ENCODE measurements around the gene AVPR1B.

The AVPR1B gene

DNA sequence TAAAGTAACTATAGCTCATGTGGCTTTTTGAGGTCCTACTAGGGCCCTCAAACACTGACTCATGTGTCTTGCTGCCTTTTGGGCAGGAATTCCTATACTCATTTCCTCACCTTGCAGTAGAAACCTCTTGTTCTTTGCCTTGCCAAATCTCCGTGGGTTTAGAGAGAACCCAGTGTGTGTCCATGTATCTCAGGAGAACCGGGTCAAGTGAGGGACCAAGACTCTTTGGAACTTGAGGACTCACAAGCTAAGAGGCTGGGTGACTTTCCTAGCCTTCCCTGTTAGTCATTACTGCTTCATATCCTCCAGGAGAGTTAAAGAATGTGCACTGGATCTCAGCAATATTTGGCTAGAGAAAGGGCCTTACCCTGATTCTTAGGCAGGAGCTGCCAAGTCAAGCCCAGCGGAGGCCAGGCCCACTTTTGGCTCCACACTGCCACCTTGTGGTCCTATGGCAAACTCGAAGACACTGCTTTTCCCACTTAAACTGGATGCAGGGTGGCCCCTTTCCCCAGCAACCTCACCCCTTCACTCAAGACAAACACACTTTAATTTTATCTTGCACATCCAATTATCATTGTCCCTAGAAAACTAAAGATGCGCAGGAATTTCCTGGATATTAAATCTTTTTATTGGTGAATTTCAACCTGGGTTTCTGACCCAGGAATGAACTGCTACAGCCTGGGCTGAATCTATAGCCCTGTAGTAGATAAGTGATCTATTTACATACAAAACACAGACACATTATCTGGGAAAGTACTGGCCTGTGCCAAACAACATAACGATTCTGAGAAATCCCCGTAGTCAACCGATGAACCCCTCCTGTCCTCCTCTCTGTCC lies 10.6 kb downstream of the AVPR1B start:
- no peak for TF ChIP-seq EZH2 (IDR thresholded peaks at IDR 0.05; ENCODE audit: borderline replicate concordance, low read depth, low read length, severe bottlenecking)
- TF ChIP-seq, protein P1, sequence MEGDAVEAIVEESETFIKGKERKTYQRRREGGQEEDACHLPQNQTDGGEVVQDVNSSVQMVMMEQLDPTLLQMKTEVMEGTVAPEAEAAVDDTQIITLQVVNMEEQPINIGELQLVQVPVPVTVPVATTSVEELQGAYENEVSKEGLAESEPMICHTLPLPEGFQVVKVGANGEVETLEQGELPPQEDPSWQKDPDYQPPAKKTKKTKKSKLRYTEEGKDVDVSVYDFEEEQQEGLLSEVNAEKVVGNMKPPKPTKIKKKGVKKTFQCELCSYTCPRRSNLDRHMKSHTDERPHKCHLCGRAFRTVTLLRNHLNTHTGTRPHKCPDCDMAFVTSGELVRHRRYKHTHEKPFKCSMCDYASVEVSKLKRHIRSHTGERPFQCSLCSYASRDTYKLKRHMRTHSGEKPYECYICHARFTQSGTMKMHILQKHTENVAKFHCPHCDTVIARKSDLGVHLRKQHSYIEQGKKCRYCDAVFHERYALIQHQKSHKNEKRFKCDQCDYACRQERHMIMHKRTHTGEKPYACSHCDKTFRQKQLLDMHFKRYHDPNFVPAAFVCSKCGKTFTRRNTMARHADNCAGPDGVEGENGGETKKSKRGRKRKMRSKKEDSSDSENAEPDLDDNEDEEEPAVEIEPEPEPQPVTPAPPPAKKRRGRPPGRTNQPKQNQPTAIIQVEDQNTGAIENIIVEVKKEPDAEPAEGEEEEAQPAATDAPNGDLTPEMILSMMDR (IDR thresholded peaks at IDR 0.05; ENCODE audit: borderline replicate concordance, extremely low read depth, low read length, poor library complexity, severe bottlenecking), result peak; percentile 92
- no peak overlapping the region for H2AFZ ChIP-seq (ENCODE audit: low read depth, low read length)
- peak; percentile 99 for ATAC-seq (ENCODE audit: insufficient read depth, low read depth)

DNA sequence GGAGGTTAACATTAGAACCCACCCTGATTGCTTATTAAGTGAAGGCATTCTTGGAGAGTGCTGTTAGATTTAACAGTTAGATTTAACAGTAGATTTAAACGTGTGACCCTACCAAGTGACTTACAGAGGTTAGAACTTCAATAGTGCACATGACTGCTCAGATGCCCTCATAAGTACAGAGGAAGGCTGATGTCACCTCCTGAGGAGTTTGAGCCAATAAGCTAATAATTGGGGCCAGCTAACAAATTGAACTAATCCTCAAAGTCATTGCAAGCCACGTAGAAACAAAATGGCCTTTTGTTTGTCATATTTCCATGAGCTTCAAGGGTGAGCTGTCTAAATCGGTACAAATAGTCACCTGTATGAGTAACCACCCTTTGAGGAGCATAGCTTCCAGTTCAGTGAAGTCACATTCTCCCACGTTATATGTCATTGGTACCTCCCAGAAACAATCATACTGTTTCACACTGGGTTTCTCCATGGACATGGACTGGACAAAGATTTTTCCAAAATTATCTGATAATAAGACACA lies 11.7 kb downstream of the AVPR1B start:
- no peak for DNase-seq
- H3K9me3 ChIP-seq (ENCODE audit: insufficient read depth, low read length, severe bottlenecking), result no peaks in the 10 kb centered on the region
- no peaks in the 10 kb centered on the region for H3K79me2 ChIP-seq (ENCODE audit: insufficient read depth, low read length)
- H3K4me1 ChIP-seq (ENCODE audit: insufficient read depth, low read length), result no peaks in the 10 kb centered on the region
- H3K4me2 ChIP-seq (ENCODE audit: insufficient read depth, low read length), result no peak overlapping the region
- H3K4me3 ChIP-seq (ENCODE audit: low read depth in 1 of 2, low read length in 2 of 2), result no peak overlapping the region
- H4K20me1 ChIP-seq (ENCODE audit: insufficient read depth, low read length), result no peaks in the 10 kb centered on the region
- peaks cover 27% of the 10 kb centered on the region for H3K27me3 ChIP-seq (ENCODE audit: insufficient read depth, low read length, poor library complexity)
- H2AFZ ChIP-seq (ENCODE audit: low read depth, low read length), result no peak overlapping the region
- no peaks in the 10 kb centered on the region for H3K36me3 ChIP-seq (ENCODE audit: insufficient read depth, low read length)
- no peak overlapping the region for H3K27ac ChIP-seq (ENCODE audit: low read length)
- H3K9ac ChIP-seq (ENCODE audit: low read depth, low read length), result no peak overlapping the region
- ATAC-seq (ENCODE audit: insufficient read depth, low read depth), result no peak
- TF ChIP-seq, protein P1 (IDR thresholded peaks at IDR 0.05; ENCODE audit: borderline replicate concordance, extremely low read depth, low read length, poor library complexity, severe bottlenecking), result no peak
- no peak for TF ChIP-seq EZH2 (IDR thresholded peaks at IDR 0.05; ENCODE audit: borderline replicate concordance, low read depth, low read length, severe bottlenecking)

More for the DNA sequence above, 10.6 kb downstream of the AVPR1B start:
- Histone ChIP-seq H3K27me3 (ENCODE audit: insufficient read depth, low read length, poor library complexity) (peaks cover 24% of the 10 kb centered on the region), H3K27ac (ENCODE audit: low read length) (no peak overlapping the region), H3K4me1 (ENCODE audit: insufficient read depth, low read length) (no peaks in the 10 kb centered on the region), H3K9me3 (ENCODE audit: insufficient read depth, low read length, severe bottlenecking) (no peaks in the 10 kb centered on the region), H4K20me1 (ENCODE audit: insufficient read depth, low read length) (no peaks in the 10 kb centered on the region), H3K79me2 (ENCODE audit: insufficient read depth, low read length) (no peaks in the 10 kb centered on the region), H3K4me2 (ENCODE audit: insufficient read depth, low read length) (no peak overlapping the region), H3K36me3 (ENCODE audit: insufficient read depth, low read length) (no peaks in the 10 kb centered on the region), H3K4me3 (ENCODE audit: low read depth in 1 of 2, low read length in 2 of 2) (no peak overlapping the region), H3K9ac (ENCODE audit: low read depth, low read length) (no peak overlapping the region)
- peak; percentile 77 for DNase-seq

DNA sequence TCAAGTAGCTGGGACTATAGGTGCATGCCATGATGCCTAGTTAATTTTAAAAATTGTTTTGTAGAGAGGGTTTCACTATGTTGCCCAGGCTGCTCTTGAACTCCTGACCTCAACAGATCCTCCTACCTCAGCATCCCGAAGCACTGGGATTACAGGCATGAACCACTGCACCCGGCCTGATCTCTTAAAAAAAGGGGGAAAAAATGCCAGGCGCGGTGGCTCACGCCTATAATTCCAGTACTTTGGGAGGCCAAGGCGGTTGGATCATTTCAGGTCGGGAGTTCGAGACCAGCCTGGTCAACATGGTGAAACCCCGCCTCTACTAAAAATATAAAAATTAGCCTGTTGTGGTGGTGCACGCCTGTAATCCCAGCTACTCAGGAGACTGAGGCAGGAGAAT lies 13.2 kb downstream of the AVPR1B start:
- ATAC-seq (ENCODE audit: insufficient read depth, low read depth), result no peak
- H3K4me2 ChIP-seq (ENCODE audit: insufficient read depth, low read length), result no peak overlapping the region
- H2AFZ ChIP-seq (ENCODE audit: low read depth, low read length), result no peak overlapping the region
- H4K20me1 ChIP-seq (ENCODE audit: insufficient read depth, low read length), result no peaks in the 10 kb centered on the region
- H3K4me1 ChIP-seq (ENCODE audit: insufficient read depth, low read length), result no peaks in the 10 kb centered on the region
- no peak overlapping the region for H3K9ac ChIP-seq (ENCODE audit: low read depth, low read length)
- H3K27ac ChIP-seq (ENCODE audit: low read length), result no peak overlapping the region
- H3K36me3 ChIP-seq (ENCODE audit: insufficient read depth, low read length), result no peaks in the 10 kb centered on the region
- TF ChIP-seq EZH2 (IDR thresholded peaks at IDR 0.05; ENCODE audit: borderline replicate concordance, low read depth, low read length, severe bottlenecking), result no peak
- TF ChIP-seq, protein P1 (IDR thresholded peaks at IDR 0.05; ENCODE audit: borderline replicate concordance, extremely low read depth, low read length, poor library complexity, severe bottlenecking), result no peak
- no peaks in the 10 kb centered on the region for H3K79me2 ChIP-seq (ENCODE audit: insufficient read depth, low read length)
- peaks cover 24% of the 10 kb centered on the region for H3K27me3 ChIP-seq (ENCODE audit: insufficient read depth, low read length, poor library complexity)
- H3K4me3 ChIP-seq (ENCODE audit: low read depth in 1 of 2, low read length in 2 of 2), result no peak overlapping the region
- DNase-seq, result no peak
- H3K9me3 ChIP-seq (ENCODE audit: insufficient read depth, low read length, severe bottlenecking), result no peaks in the 10 kb centered on the region

All from DND-41 (cell line).